GM23338 (cell line): ENCODE data around the gene C2orf81. TPM values are rescaled to one million over a fixed set of nuclear protein-coding genes. Genes with fewer than 3 reads are reported as not detected.

Experiments used
- ZNF331 ChIP-seq: fragments of 250-450 bp; sonication (Bioruptor Pico); IDR thresholded peaks from 2 replicates; pipeline ENCODE4 v1.5.0; 2020; ENCODE audit warnings: low read depth, mild to moderate bottlenecking, moderate library complexity
- polyA plus RNA-seq: library from polyadenylated mRNA; unstranded; fragments of >200 nt; fragmentation: Nextera tagmentation; extraction: Ambion mirVana; gene quantifications from 2 replicates; pipeline ENCODE4 v1.2.1, GENCODE V29; 2016
- total RNA-seq: library from RNA; depleted of rRNA; stranded (reverse); fragments of >200 nt; shearing (Covaris generic); gene quantifications from 2 replicates; pipeline ENCODE4 v1.2.3, GENCODE V29; 2014; rRNA removed
- TF ChIP-seq, protein P1 (sequence below): IDR thresholded peaks from 2 replicates; pipeline ENCODE4 v1.6.1; 2016; ENCODE audit warnings: antibody characterized with exemption

C2orf81 gene
- total and polyA plus RNA-seq, 2 experiments from 2014 or later = 3.8 to 4.6 TPM

DNA sequence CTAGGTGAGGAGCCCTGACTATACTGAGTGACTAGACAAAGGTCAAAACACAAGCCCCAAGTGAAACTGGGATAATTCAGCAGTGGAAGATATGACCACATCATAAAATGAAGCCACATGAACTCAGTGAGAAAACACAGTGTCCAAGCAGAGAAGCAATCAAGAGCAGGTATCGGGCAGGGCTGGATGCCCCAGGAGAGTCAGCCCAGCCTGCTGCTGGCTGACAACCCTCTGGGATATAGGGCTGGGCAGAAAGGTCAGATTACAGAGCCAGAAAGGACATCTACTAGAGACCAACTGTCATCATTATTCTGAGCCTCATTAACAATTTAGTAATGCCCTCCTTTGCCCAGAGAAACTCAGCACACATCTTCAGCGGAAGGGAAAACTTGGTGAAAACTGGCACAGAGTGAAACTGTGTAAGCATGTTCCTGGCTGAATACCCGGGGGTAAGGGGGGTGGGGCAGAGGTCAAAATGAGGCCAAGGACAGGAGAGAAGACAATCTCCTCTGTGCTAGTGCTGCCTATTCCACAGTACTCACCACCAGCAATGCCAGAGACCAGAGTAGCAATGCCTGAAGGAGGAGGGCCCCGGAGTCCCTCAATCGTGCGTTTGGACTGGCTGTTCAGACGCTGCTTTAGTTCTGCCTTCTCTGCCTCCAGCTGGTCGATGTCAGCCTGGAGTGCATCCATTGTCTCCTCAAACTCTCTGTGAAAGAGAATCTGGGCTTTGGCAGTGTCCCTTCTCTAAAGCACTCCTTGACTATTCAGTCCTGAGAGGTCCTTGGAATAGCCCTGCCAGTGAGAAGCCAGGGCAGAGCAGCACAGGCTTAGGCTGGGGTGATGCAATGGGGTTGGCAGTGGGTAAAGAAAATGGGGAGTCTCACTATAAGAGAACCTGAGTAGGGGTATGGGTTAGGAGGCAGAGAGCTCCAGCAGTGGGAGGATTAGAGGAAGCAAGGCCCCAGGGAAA lies 56.6 kb downstream of the C2orf81 start (continued):
- TF ChIP-seq ZNF331 (CRISPR knock-in tag) = no peak
- TF ChIP-seq, protein P1, sequence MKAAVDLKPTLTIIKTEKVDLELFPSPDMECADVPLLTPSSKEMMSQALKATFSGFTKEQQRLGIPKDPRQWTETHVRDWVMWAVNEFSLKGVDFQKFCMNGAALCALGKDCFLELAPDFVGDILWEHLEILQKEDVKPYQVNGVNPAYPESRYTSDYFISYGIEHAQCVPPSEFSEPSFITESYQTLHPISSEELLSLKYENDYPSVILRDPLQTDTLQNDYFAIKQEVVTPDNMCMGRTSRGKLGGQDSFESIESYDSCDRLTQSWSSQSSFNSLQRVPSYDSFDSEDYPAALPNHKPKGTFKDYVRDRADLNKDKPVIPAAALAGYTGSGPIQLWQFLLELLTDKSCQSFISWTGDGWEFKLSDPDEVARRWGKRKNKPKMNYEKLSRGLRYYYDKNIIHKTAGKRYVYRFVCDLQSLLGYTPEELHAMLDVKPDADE = no peak

Other genes with a start within 250 kb of the C2orf81 start
- 111 and 130 TPM in 2 replicates for gene MOB1A, start 242.7 kb downstream of the C2orf81 start, total RNA-seq
- 33.3 and 36.2 TPM in 2 replicates for gene MOB1A, start 242.7 kb downstream of the C2orf81 start, polyA plus RNA-seq
- gene MTHFD2, start 223.0 kb downstream of the C2orf81 start, total RNA-seq = 281 and 321 TPM in 2 replicates
- 279 and 305 TPM in 2 replicates for gene MTHFD2, start 223.0 kb downstream of the C2orf81 start, polyA plus RNA-seq
- gene SLC4A5, start 78.2 kb downstream of the C2orf81 start, total RNA-seq = 0.24 and 0.89 TPM in 2 replicates
- gene SLC4A5, start 78.2 kb downstream of the C2orf81 start, polyA plus RNA-seq = 0.50 and 0.70 TPM in 2 replicates
- 131 and 145 TPM in 2 replicates for gene DCTN1, start 41.3 kb downstream of the C2orf81 start, total RNA-seq
- gene DCTN1, start 41.3 kb downstream of the C2orf81 start, polyA plus RNA-seq = 108 and 126 TPM in 2 replicates
- gene WDR54, start 111 bp upstream of the C2orf81 start, total RNA-seq = 41.3 and 41.6 TPM in 2 replicates
- gene WDR54, start 111 bp upstream of the C2orf81 start, polyA plus RNA-seq = 35.2 and 42.6 TPM in 2 replicates
- 42.8 and 50.0 TPM in 2 replicates for gene RTKN, start 20.3 kb upstream of the C2orf81 start, total RNA-seq
- gene RTKN, start 20.3 kb upstream of the C2orf81 start, polyA plus RNA-seq = 20.4 and 24.5 TPM in 2 replicates
- gene INO80B, start 33.5 kb upstream of the C2orf81 start, total RNA-seq = 17.5 and 21.8 TPM in 2 replicates
- gene INO80B, start 33.5 kb upstream of the C2orf81 start, polyA plus RNA-seq = 5.1 and 6.1 TPM in 2 replicates
- gene WBP1, start 36.8 kb upstream of the C2orf81 start, total RNA-seq = 52.4 and 64.4 TPM in 2 replicates
- 53.0 and 62.0 TPM in 2 replicates for gene WBP1, start 36.8 kb upstream of the C2orf81 start, polyA plus RNA-seq
- 56.5 and 61.6 TPM in 2 replicates for gene MOGS, start 43.8 kb upstream of the C2orf81 start, total RNA-seq
- gene MOGS, start 43.8 kb upstream of the C2orf81 start, polyA plus RNA-seq = 9.7 and 10.4 TPM in 2 replicates
- 7.7 and 8.2 TPM in 2 replicates for gene MRPL53, start 51.1 kb upstream of the C2orf81 start, total RNA-seq
- 65.1 and 70.4 TPM in 2 replicates for gene MRPL53, start 51.1 kb upstream of the C2orf81 start, polyA plus RNA-seq
- 12.3 and 20.5 TPM in 2 replicates for gene CCDC142, start 61.4 kb upstream of the C2orf81 start, total RNA-seq
- 5.1 and 5.8 TPM in 2 replicates for gene CCDC142, start 61.4 kb upstream of the C2orf81 start, polyA plus RNA-seq
- gene TTC31, start 61.5 kb upstream of the C2orf81 start, total RNA-seq = 29.2 and 29.6 TPM in 2 replicates
- gene TTC31, start 61.5 kb upstream of the C2orf81 start, polyA plus RNA-seq = 13.1 and 15.8 TPM in 2 replicates
- 0.24 TPM in 1 of 2 replicates, not detected in the other for gene LBX2, start 78.0 kb upstream of the C2orf81 start, total RNA-seq
- 0.57 and 0.82 TPM in 2 replicates for gene LBX2, start 78.0 kb upstream of the C2orf81 start, polyA plus RNA-seq
- 10.9 and 14.3 TPM in 2 replicates for gene PCGF1, start 86.1 kb upstream of the C2orf81 start, total RNA-seq
- gene PCGF1, start 86.1 kb upstream of the C2orf81 start, polyA plus RNA-seq = 13.1 and 13.4 TPM in 2 replicates
- gene TLX2, start 92.8 kb upstream of the C2orf81 start, total RNA-seq = 0.21 TPM in 1 of 2 replicates, not detected in the other
- 0.16 TPM in 1 of 2 replicates, not detected in the other for gene TLX2, start 92.8 kb upstream of the C2orf81 start, polyA plus RNA-seq
- gene DQX1, start 104.6 kb upstream of the C2orf81 start, total RNA-seq = 0.52 and 0.74 TPM in 2 replicates
- gene DQX1, start 104.6 kb upstream of the C2orf81 start, polyA plus RNA-seq = 0.32 and 0.54 TPM in 2 replicates
- gene AUP1, start 108.1 kb upstream of the C2orf81 start, total RNA-seq = 89.4 and 105 TPM in 2 replicates
- 98.7 and 101 TPM in 2 replicates for gene AUP1, start 108.1 kb upstream of the C2orf81 start, polyA plus RNA-seq
- 17.2 and 19.7 TPM in 2 replicates for gene HTRA2, start 108.3 kb upstream of the C2orf81 start, total RNA-seq
- gene HTRA2, start 108.3 kb upstream of the C2orf81 start, polyA plus RNA-seq = 17.8 and 19.5 TPM in 2 replicates
- gene LOXL3, start 132.3 kb upstream of the C2orf81 start, total RNA-seq = 12.2 and 14.9 TPM in 2 replicates
- 4.4 and 4.7 TPM in 2 replicates for gene LOXL3, start 132.3 kb upstream of the C2orf81 start, polyA plus RNA-seq
- gene DOK1, start 133.1 kb upstream of the C2orf81 start, total RNA-seq = 14.6 and 15.5 TPM in 2 replicates
- 3.4 and 3.9 TPM in 2 replicates for gene DOK1, start 133.1 kb upstream of the C2orf81 start, polyA plus RNA-seq
- 5.2 and 12.1 TPM in 2 replicates for gene M1AP, start 226.7 kb upstream of the C2orf81 start, total RNA-seq
- gene M1AP, start 226.7 kb upstream of the C2orf81 start, polyA plus RNA-seq = 2.8 and 5.1 TPM in 2 replicates
- gene SEMA4F, start 232.6 kb upstream of the C2orf81 start, total RNA-seq = 3.2 and 13.0 TPM in 2 replicates
- gene SEMA4F, start 232.6 kb upstream of the C2orf81 start, polyA plus RNA-seq = 1.5 and 2.2 TPM in 2 replicates